ENCODE measurements around the gene MAPKAPK5. TPM values are rescaled to one million over a fixed set of nuclear protein-coding genes. Genes with fewer than 3 reads are reported as not detected.

MAPKAPK5 gene
- total RNA-seq, 3 donors from 2014 or later (not counting 1 experiment from before 2014, with no cell fraction given): 54.8 to 64.9 (median 63.5) TPM

DNA sequence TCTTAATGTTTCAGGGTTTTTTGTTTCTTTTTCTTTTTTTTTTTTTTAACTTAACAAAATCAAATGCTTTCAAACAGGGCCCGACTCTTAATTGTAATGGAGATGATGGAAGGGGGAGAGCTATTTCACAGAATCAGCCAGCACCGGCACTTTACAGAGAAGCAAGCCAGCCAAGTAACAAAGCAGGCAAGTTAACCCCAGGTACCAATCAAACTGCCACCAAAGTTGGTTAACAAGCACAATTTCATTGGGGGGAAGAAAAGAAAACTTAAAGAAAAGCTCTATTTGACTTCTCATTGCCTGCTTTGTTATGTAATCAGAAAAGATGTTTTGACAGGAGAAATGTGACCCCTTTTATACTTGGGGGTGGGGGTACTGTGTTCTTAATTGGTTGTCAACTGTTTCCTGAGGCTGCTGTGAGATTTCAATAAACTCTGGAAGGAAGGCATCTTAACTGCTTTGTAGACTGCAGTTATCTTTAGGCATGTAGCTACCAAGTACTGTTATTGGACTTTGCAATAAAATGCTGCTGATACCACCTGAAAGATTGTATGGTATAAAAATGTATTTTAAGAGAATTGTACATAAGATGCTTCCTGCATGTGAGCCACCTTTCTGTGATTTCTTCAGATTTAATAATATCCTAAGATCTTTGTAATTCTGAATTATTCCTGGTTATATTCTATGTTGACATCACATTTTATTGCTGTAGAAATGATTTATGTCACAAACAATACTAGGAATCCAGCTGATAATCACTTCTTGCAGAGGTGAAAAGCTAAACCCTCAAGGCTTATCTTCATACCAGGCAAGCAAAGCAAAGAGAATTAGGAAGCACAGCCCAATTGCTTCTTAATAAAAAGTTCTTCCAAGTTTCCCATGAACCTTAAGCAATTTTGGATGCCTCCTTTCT is 26.9 kb downstream of the MAPKAPK5 start:
- H3K4me3 Mint-ChIP-seq: no peak overlapping the region
- no peaks in the 10 kb centered on the region for H3K27me3 Mint-ChIP-seq (ENCODE audit: low read depth in 2 of 2)
- H3K36me3 Mint-ChIP-seq: peaks cover 36% of the 10 kb centered on the region
- Histone ChIP-seq H3K9me3 (ENCODE audit: control insufficient read depth, insufficient read depth, low read length) (no peaks in the 10 kb centered on the region), H3K4me1 (ENCODE audit: control insufficient read depth, insufficient read depth, low read length) (no peaks in the 10 kb centered on the region), H3K27me3 (ENCODE audit: control insufficient read depth, insufficient read depth, low read length) (no peaks in the 10 kb centered on the region), H3K27ac (ENCODE audit: low read length) (no peak overlapping the region), H3K4me3 (ENCODE audit: low read length) (no peak overlapping the region), H3K36me3 (ENCODE audit: control insufficient read depth, insufficient read depth, low read length) (peaks cover 61% of the 10 kb centered on the region)
- TF ChIP-seq CTCF (IDR thresholded peaks at IDR 0.05): no peak
- WGBS (ENCODE audit: insufficient coverage): 100% methylated on average over 2 of the region's 2 CpGs
- ATAC-seq (no peak), DNase-seq (no peak)
- H3K27ac Mint-ChIP-seq: no peak overlapping the region
- intact Hi-C loops (cut with micrococcal nuclease): no loop called here
- H3K4me1 Mint-ChIP-seq: no peaks in the 10 kb centered on the region
- no peaks in the 10 kb centered on the region for H3K9me3 Mint-ChIP-seq

DNA sequence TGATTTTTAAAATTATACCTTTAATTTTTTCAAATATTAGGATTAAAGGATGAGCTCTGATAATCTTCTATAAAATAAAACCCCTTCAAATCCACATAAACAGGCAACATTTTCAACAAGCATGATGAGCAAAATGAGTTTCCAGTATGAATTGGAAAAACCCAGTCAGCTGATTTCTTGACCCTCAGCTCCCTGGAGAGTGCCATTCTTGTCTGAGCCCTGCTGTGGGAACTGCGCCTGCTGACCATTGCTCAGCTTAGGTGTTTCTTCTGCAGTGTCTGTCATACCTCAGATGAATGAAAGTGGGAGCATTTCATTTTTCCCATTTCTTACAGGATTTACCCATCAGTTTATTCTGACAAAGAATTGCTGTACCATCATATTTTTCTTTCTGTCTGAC is 27.6 kb downstream of the MAPKAPK5 start:
- peaks cover 60% of the 10 kb centered on the region for H3K36me3 ChIP-seq (ENCODE audit: control insufficient read depth, insufficient read depth, low read length)
- WGBS (ENCODE audit: insufficient coverage): 93% methylated on average over 1 of the region's 1 CpG

DNA sequence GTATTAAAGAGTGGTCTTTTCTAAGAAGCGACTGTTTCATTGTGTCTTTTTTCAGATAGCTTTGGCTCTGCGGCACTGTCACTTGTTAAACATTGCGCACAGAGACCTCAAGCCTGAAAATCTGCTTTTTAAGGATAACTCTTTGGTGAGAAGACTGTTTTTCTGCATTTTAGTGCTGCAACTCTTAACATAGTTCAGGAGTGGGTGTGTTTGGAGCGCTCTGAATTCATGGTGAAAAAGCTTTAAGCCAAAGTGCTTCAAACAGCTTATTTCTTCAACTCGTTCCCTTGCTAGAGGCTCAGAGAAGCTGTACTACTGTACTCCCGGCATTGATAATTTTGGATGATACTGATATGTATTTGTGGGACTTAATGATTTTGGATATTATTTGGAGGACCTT is 28.2 kb downstream of the MAPKAPK5 start:
- H3K4me1 Mint-ChIP-seq: no peaks in the 10 kb centered on the region
- DNase-seq: no peak
- no peak for ATAC-seq

More for the DNA sequence above, 27.6 kb downstream of the MAPKAPK5 start:
- Mint-ChIP-seq H3K27ac (no peak overlapping the region), H3K9me3 (no peaks in the 10 kb centered on the region), H3K4me3 (no peak overlapping the region), H3K4me1 (no peaks in the 10 kb centered on the region), H3K36me3 (peaks cover 36% of the 10 kb centered on the region), H3K27me3 (ENCODE audit: low read depth in 2 of 2) (no peaks in the 10 kb centered on the region)
- intact Hi-C loops (cut with micrococcal nuclease): no loop called here
- H3K4me3 ChIP-seq (ENCODE audit: low read length): no peak overlapping the region
- no peak for DNase-seq
- no peaks in the 10 kb centered on the region for H3K9me3 ChIP-seq (ENCODE audit: control insufficient read depth, insufficient read depth, low read length)
- H3K27ac ChIP-seq (ENCODE audit: low read length): no peak overlapping the region
- ATAC-seq: no peak
- H3K4me1 ChIP-seq (ENCODE audit: control insufficient read depth, insufficient read depth, low read length): no peaks in the 10 kb centered on the region
- no peak for TF ChIP-seq CTCF (IDR thresholded peaks at IDR 0.05)
- H3K27me3 ChIP-seq (ENCODE audit: control insufficient read depth, insufficient read depth, low read length): no peaks in the 10 kb centered on the region

More for the DNA sequence above, 28.2 kb downstream of the MAPKAPK5 start:
- WGBS (ENCODE audit: insufficient coverage): 98% methylated on average over 6 of the region's 6 CpGs
- no peaks in the 10 kb centered on the region for H3K9me3 Mint-ChIP-seq
- H3K36me3 Mint-ChIP-seq: peaks cover 36% of the 10 kb centered on the region
- no peak for TF ChIP-seq CTCF (IDR thresholded peaks at IDR 0.05)
- H3K9me3 ChIP-seq (ENCODE audit: control insufficient read depth, insufficient read depth, low read length): no peaks in the 10 kb centered on the region
- H3K27me3 ChIP-seq (ENCODE audit: control insufficient read depth, insufficient read depth, low read length): no peaks in the 10 kb centered on the region
- intact Hi-C loops (cut with micrococcal nuclease): no loop called here
- no peak overlapping the region for H3K4me3 ChIP-seq (ENCODE audit: low read length)
- H3K4me1 ChIP-seq (ENCODE audit: control insufficient read depth, insufficient read depth, low read length): no peaks in the 10 kb centered on the region
- H3K27me3 Mint-ChIP-seq (ENCODE audit: low read depth in 2 of 2): no peaks in the 10 kb centered on the region
- no peak overlapping the region for H3K27ac ChIP-seq (ENCODE audit: low read length)
- peak overlapping the region in 1 of 2 donors; percentile 37 for H3K27ac Mint-ChIP-seq
- H3K4me3 Mint-ChIP-seq: no peak overlapping the region
- peaks cover 57% of the 10 kb centered on the region for H3K36me3 ChIP-seq (ENCODE audit: control insufficient read depth, insufficient read depth, low read length)
